GM23248 (cell line): ENCODE data around the gene ZNF407. TPM values are rescaled to one million over a fixed set of nuclear protein-coding genes. Genes with fewer than 3 reads are reported as not detected.

Experiments used
- DNase-seq: peaks from one replicate; pipeline ENCODE4 v3.0.0-alpha.2; 2015
- H2AFZ ChIP-seq: fragments of 200-600 bp; sonication (generic); 2 replicates; pipeline ENCODE4 v1.6.1; 2016; ENCODE audit warnings: antibody characterized with exemption
- H3F3A ChIP-seq: fragments of 200-600 bp; sonication (generic); 2 replicates; pipeline ENCODE4 v1.6.1; 2016; ENCODE audit warnings: mild to moderate bottlenecking, antibody characterized with exemption, mixed run types; ENCODE audit not compliant: insufficient read depth
- H3K27ac ChIP-seq: fragments of 200-600 bp; sonication (generic); 2 replicates; pipeline ENCODE4 v1.5.1; 2016; ENCODE audit warnings: mild to moderate bottlenecking
- H3K27me3 ChIP-seq: fragments of 200-600 bp; sonication (generic); replicated peaks from 2 replicates; pipeline ENCODE4 v1.6.1; 2016; ENCODE audit warnings: mild to moderate bottlenecking; ENCODE audit not compliant: insufficient read depth
- H3K36me3 ChIP-seq: fragments of 200-600 bp; sonication (generic); 2 replicates; pipeline ENCODE4 v1.6.1; 2016; ENCODE audit warnings: low read depth, mild to moderate bottlenecking
- H3K4me1 ChIP-seq: fragments of 200-600 bp; sonication (generic); 2 replicates; pipeline ENCODE4 v1.6.1; 2016; ENCODE audit warnings: mild to moderate bottlenecking; ENCODE audit not compliant: insufficient read depth
- H3K4me2 ChIP-seq: fragments of 200-600 bp; sonication (generic); one replicate; pipeline ENCODE4 v1.6.1; 2016; ENCODE audit warnings: mild to moderate bottlenecking; ENCODE audit not compliant: unreplicated experiment
- H3K4me3 ChIP-seq: fragments of 200-600 bp; sonication (generic); 2 replicates; pipeline ENCODE4 v1.5.1; 2016; ENCODE audit warnings: mild to moderate bottlenecking
- H3K79me2 ChIP-seq: fragments of 200-600 bp; sonication (generic); 2 replicates; pipeline ENCODE4 v1.6.1; 2016; ENCODE audit warnings: mild to moderate bottlenecking; ENCODE audit not compliant: insufficient read depth
- H3K9ac ChIP-seq: fragments of 200-600 bp; sonication (generic); 2 replicates; pipeline ENCODE4 v1.6.1; 2016; ENCODE audit warnings: mild to moderate bottlenecking
- H3K9me2 ChIP-seq: fragments of 200-600 bp; sonication (generic); 2 replicates; pipeline ENCODE4 v1.6.1; 2016; ENCODE audit warnings: mixed run types, mild to moderate bottlenecking, moderate library complexity; ENCODE audit not compliant: insufficient read depth
- H3K9me3 ChIP-seq: fragments of 200-600 bp; sonication (generic); one replicate; pipeline ENCODE4 v1.6.1; 2017; ENCODE audit warnings: low read depth
- H4K20me1 ChIP-seq: fragments of 200-600 bp; sonication (generic); 2 replicates; pipeline ENCODE4 v1.6.0; 2016; ENCODE audit not compliant: insufficient read depth
- EZH2 ChIP-seq: fragments of 200-600 bp; sonication (generic); IDR thresholded peaks from 2 replicates; pipeline ENCODE4 v1.6.1; 2018; ENCODE audit warnings: antibody characterized with exemption, mild to moderate bottlenecking; ENCODE audit not compliant: insufficient read depth, poor library complexity, severe bottlenecking
- EZH2phosphoT487 ChIP-seq: fragments of 200-600 bp; sonication (generic); IDR thresholded peaks from 2 replicates; pipeline ENCODE4 v1.6.1; 2018; ENCODE audit warnings: antibody characterized with exemption, moderate library complexity, mild to moderate bottlenecking, low read depth; ENCODE audit not compliant: insufficient read depth
- WGBS, 2 experiments: methylation state at CpG; one replicate each; pipeline ENCODE4 v1.1.6; 2015 to 2017; ENCODE audit warnings: low lambda C conversion rate in 2 of 2, low coverage in 1 of 2; ENCODE audit errors: missing lambda C conversion rate in 2 of 2; 5-methylcytosine and 5-hydroxymethylcytosine counted together
- in situ Hi-C: fragments of 300-500 bp; cut with MboI; formaldehyde crosslinking; loops from 2 replicates; pipeline ENCODE4 v1.15.0; 2020
- polyA plus RNA-seq: library from polyadenylated mRNA; unstranded; fragments of >200 nt; fragmentation: Nextera tagmentation; extraction: Ambion mirVana; gene quantifications from 2 replicates; pipeline ENCODE4 v1.2.1, GENCODE V29; 2016
- total RNA-seq: library from RNA; depleted of rRNA; stranded (reverse); fragments of >200 nt; shearing (Covaris generic); gene quantifications from 2 replicates; pipeline ENCODE4 v1.2.3, GENCODE V29; 2014

The ZNF407 gene
- total and polyA plus RNA-seq, 2 experiments from 2014 or later = 2.6 to 6.3 TPM

DNA sequence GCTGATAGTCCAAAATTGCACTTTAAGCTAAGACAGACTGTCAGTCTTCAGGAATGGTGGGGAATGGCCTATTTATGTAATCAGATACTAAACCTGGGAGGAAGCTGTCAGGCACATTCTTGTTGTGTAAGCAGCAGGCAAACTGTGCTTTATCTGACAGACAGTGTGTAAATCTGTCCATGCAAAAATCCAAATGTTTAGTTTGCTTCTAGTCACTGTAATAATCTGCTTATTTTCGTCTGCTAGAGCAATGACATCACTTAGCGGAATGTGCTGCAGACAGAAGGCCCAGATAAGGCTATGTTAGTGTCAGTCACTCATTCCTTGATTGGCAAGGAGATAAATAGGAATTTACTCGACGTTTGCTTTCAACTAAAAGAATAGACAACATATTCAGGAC is 263.5 kb downstream of the ZNF407 start:
- Histone ChIP-seq H3K9me3 (no peaks in the 10 kb centered on the region), H4K20me1 (no peaks in the 10 kb centered on the region), H3K4me1 (no peaks in the 10 kb centered on the region), H3K36me3 (no peaks in the 10 kb centered on the region), H3K79me2 (no peaks in the 10 kb centered on the region), H3K4me3 (no peak overlapping the region), H3K9ac (no peak overlapping the region), H3F3A (no peaks in the 10 kb centered on the region), H3K4me2 (no peak overlapping the region), H3K27ac (no peak overlapping the region), H2AFZ (no peak overlapping the region), H3K9me2 (no peaks in the 10 kb centered on the region), H3K27me3 (no peaks in the 10 kb centered on the region)
- no peak for DNase-seq
- WGBS, 2 experiments = 89% methylated on average over 4 of the region's 4 CpGs
- TF ChIP-seq EZH2phosphoT487 (no peak), EZH2 (no peak)
- in situ Hi-C loops = no loop called here

GRCh38 chr18:74862094-74862493 is 264.4 kb downstream of the ZNF407 start:
- Histone ChIP-seq H3K27me3 (no peaks in the 10 kb centered on the region), H3K4me3 (no peak overlapping the region), H3K9me2 (no peaks in the 10 kb centered on the region), H4K20me1 (no peaks in the 10 kb centered on the region), H3K36me3 (no peaks in the 10 kb centered on the region), H3K9me3 (no peaks in the 10 kb centered on the region), H2AFZ (no peak overlapping the region), H3K4me2 (no peak overlapping the region), H3F3A (no peaks in the 10 kb centered on the region), H3K27ac (no peak overlapping the region), H3K4me1 (no peaks in the 10 kb centered on the region), H3K79me2 (no peaks in the 10 kb centered on the region), H3K9ac (no peak overlapping the region)
- in situ Hi-C loops = no loop called here
- TF ChIP-seq EZH2 (no peak), EZH2phosphoT487 (no peak)
- DNase-seq = no peak
- 45 to 50% methylated on average over 4 of the region's 4 CpGs for WGBS, 2 experiments

GRCh38 chr18:74866577-74866976 is 268.9 kb downstream of the ZNF407 start:
- DNase-seq = no peak
- in situ Hi-C loops = no loop called here
- H2AFZ ChIP-seq = no peak overlapping the region
- no peak overlapping the region for H3K4me3 ChIP-seq
- H3K4me2 ChIP-seq = no peak overlapping the region
- H3K9me2 ChIP-seq = no peaks in the 10 kb centered on the region
- H3K27ac ChIP-seq = no peak overlapping the region
- no peaks in the 10 kb centered on the region for H3K27me3 ChIP-seq
- H3K79me2 ChIP-seq = no peaks in the 10 kb centered on the region
- H3K36me3 ChIP-seq = no peaks in the 10 kb centered on the region
- H3K4me1 ChIP-seq = no peaks in the 10 kb centered on the region
- no peaks in the 10 kb centered on the region for H3F3A ChIP-seq
- TF ChIP-seq EZH2 (no peak), EZH2phosphoT487 (no peak)
- H4K20me1 ChIP-seq = no peaks in the 10 kb centered on the region
- WGBS, 2 experiments = 96 to 99% methylated on average over 3 of the region's 3 CpGs
- no peaks in the 10 kb centered on the region for H3K9me3 ChIP-seq
- no peak overlapping the region for H3K9ac ChIP-seq

- Histone ChIP-seq H3K27ac (no peak overlapping the region), H3K4me1 (no peaks in the 10 kb centered on the region), H3K9me3 (no peaks in the 10 kb centered on the region), H3K9me2 (no peaks in the 10 kb centered on the region), H3K27me3 (no peaks in the 10 kb centered on the region), H3K4me2 (no peak overlapping the region), H2AFZ (no peak overlapping the region), H4K20me1 (no peaks in the 10 kb centered on the region), H3K36me3 (no peaks in the 10 kb centered on the region), H3K9ac (no peak overlapping the region), H3K79me2 (no peaks in the 10 kb centered on the region), H3F3A (no peaks in the 10 kb centered on the region), H3K4me3 (no peak overlapping the region)
- no peak for TF ChIP-seq EZH2phosphoT487
- TF ChIP-seq EZH2 = no peak
- DNase-seq = no peak
- WGBS, 2 experiments = 89 to 93% methylated on average over 4 of the region's 4 CpGs
- in situ Hi-C loops = no loop called here
Measured at GRCh38 chr18:74868461-74868860, 270.8 kb downstream of the ZNF407 start.
